ENCODE data around the gene MYOCD.

DNA sequence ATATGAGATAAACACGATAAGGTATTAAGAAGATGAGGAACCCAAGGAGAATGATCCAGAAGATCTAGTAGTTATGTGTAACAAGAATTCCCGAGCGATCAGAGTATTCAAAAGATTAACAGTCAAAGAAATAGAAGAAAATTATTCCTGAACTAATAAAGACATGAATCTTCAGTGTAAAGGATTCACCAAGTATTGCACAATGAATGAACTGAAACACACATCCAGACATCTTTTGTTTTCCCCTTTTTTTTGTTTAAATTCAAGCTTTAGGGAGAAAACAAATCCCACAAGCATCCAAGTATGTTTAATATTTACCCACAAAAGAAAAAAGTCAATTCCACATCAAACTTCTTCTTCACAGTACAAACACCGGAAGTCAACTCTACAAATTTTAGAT lies 23.7 kb upstream of the MYOCD start:
- TF ChIP-seq, protein P1, sequence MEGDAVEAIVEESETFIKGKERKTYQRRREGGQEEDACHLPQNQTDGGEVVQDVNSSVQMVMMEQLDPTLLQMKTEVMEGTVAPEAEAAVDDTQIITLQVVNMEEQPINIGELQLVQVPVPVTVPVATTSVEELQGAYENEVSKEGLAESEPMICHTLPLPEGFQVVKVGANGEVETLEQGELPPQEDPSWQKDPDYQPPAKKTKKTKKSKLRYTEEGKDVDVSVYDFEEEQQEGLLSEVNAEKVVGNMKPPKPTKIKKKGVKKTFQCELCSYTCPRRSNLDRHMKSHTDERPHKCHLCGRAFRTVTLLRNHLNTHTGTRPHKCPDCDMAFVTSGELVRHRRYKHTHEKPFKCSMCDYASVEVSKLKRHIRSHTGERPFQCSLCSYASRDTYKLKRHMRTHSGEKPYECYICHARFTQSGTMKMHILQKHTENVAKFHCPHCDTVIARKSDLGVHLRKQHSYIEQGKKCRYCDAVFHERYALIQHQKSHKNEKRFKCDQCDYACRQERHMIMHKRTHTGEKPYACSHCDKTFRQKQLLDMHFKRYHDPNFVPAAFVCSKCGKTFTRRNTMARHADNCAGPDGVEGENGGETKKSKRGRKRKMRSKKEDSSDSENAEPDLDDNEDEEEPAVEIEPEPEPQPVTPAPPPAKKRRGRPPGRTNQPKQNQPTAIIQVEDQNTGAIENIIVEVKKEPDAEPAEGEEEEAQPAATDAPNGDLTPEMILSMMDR (IDR thresholded peaks at IDR 0.05), result no peak
- TF ChIP-seq POLR2A (IDR thresholded peaks at IDR 0.05), result no peak
- TF ChIP-seq POLR2AphosphoS5 (IDR thresholded peaks at IDR 0.05), result no peak
- no peak for TF ChIP-seq EP300 (IDR thresholded peaks at IDR 0.05)

Measured in stomach (tissue), 4 donors.